GM23338 (cell line): ENCODE measurements around the gene ANKRD23. TPM values are rescaled to one million over a fixed set of nuclear protein-coding genes. Genes with fewer than 3 reads are reported as not detected.

Experiments
- ATAC-seq: fragments of 200-7000 bp; cut with Tn5 transposase; 3 replicates; pipeline ENCODE4 v1.9.1; 2020
- DNase-seq: peaks from one replicate; pipeline ENCODE4 v3.0.0-alpha.2; 2015; ENCODE audit warnings: low spot score
- H2AFZ ChIP-seq: fragments of 200-600 bp; sonication (generic); 2 replicates; pipeline ENCODE4 v1.8.0; 2016; ENCODE audit warnings: antibody characterized with exemption, mild to moderate bottlenecking, moderate library complexity
- H3F3A ChIP-seq: fragments of 200-600 bp; sonication (generic); replicated peaks from 2 replicates; pipeline ENCODE4 v1.8.0; 2017; ENCODE audit warnings: antibody characterized with exemption, mixed run types, low read depth
- H3K27ac ChIP-seq: fragments of 200-600 bp; sonication (generic); 2 replicates; pipeline ENCODE4 v1.6.1; 2016; ENCODE audit warnings: low read depth
- H3K27me3 ChIP-seq: fragments of 200-600 bp; sonication (generic); 2 replicates; pipeline ENCODE4 v1.8.0; 2016; ENCODE audit warnings: mild to moderate bottlenecking, mixed run types, moderate library complexity; ENCODE audit not compliant: insufficient read depth
- H3K36me3 ChIP-seq: fragments of 200-600 bp; sonication (generic); 2 replicates; pipeline ENCODE4 v1.8.0; 2016; ENCODE audit warnings: mild to moderate bottlenecking; ENCODE audit not compliant: insufficient read depth
- H3K4me1 ChIP-seq: fragments of 200-600 bp; sonication (generic); 2 replicates; pipeline ENCODE4 v1.8.0; 2016; ENCODE audit warnings: mild to moderate bottlenecking, moderate library complexity; ENCODE audit not compliant: insufficient read depth
- H3K4me2 ChIP-seq: fragments of 200-600 bp; sonication (generic); 2 replicates; pipeline ENCODE4 v1.7.1; 2017; ENCODE audit warnings: mixed run types
- H3K4me3 ChIP-seq: fragments of 200-600 bp; sonication (generic); 2 replicates; pipeline ENCODE4 v1.6.1; 2016; ENCODE audit warnings: mixed run types
- H3K79me2 ChIP-seq: fragments of 200-600 bp; sonication (generic); replicated peaks from 2 replicates; pipeline ENCODE4 v1.8.0; 2017; ENCODE audit warnings: mild to moderate bottlenecking; ENCODE audit not compliant: insufficient read depth
- H3K9me2 ChIP-seq: fragments of 200-600 bp; sonication (generic); 2 replicates; pipeline ENCODE4 v1.8.0; 2017; ENCODE audit not compliant: insufficient read depth
- H4K20me1 ChIP-seq: fragments of 200-600 bp; sonication (generic); replicated peaks from 2 replicates; pipeline ENCODE4 v1.8.0; 2017; ENCODE audit warnings: mild to moderate bottlenecking; ENCODE audit not compliant: insufficient read depth
- H3K27ac Mint-ChIP-seq: 2 replicates; pipeline ENCODE4 v1.8.0; 2020; ENCODE audit warnings: inconsistent platforms, mild to moderate bottlenecking, moderate library complexity, mixed read lengths
- H3K27me3 Mint-ChIP-seq: 3 replicates; pipeline ENCODE4 v1.8.0; 2022; ENCODE audit warnings: low read depth, mild to moderate bottlenecking, moderate library complexity, mixed read lengths, inconsistent platforms; ENCODE audit not compliant: insufficient read depth, poor library complexity
- H3K36me3 Mint-ChIP-seq: 3 replicates; pipeline ENCODE4 v1.8.0; 2021; ENCODE audit warnings: low read depth, mild to moderate bottlenecking, inconsistent platforms, moderate library complexity, mixed read lengths
- H3K4me1 Mint-ChIP-seq: 3 replicates; pipeline ENCODE4 v1.8.0; 2020; ENCODE audit warnings: mild to moderate bottlenecking, inconsistent platforms, mixed read lengths
- H3K4me3 Mint-ChIP-seq: 3 replicates; pipeline ENCODE4 v1.8.0; 2021; ENCODE audit warnings: moderate library complexity, mild to moderate bottlenecking, inconsistent platforms, mixed read lengths
- H3K9me3 Mint-ChIP-seq: 3 replicates; pipeline ENCODE4 v1.8.0; 2020; ENCODE audit warnings: moderate library complexity, mild to moderate bottlenecking, inconsistent platforms, mixed read lengths
- CREB1 ChIP-seq: fragments of 250-450 bp; sonication (Bioruptor Pico); IDR thresholded peaks from 2 replicates; pipeline ENCODE4 v1.5.0; 2020; ENCODE audit warnings: low read depth, mild to moderate bottlenecking, moderate library complexity
- CTCF ChIP-seq, 2 experiments: fragments of 200-600 bp in 1 of 2; sonication (generic) in 1 of 2; conservative IDR thresholded peaks; 2 replicates each; pipeline versions ENCODE4 v1.5.1 to v1.6.1; 2016 to 2017; ENCODE audit warnings: antibody characterized with exemption in 2 of 2, low read depth in 2 of 2, mild to moderate bottlenecking in 2 of 2, moderate library complexity in 1 of 2
- ETS1 ChIP-seq: IDR thresholded peaks from 2 replicates; pipeline ENCODE4 v1.6.1; 2016; ENCODE audit warnings: antibody characterized with exemption
- EZH2 ChIP-seq: fragments of 200-600 bp; sonication (generic); IDR thresholded peaks from one replicate; pipeline ENCODE4 v1.8.0; 2017; ENCODE audit warnings: antibody characterized with exemption, mild to moderate bottlenecking, low read depth; ENCODE audit not compliant: unreplicated experiment
- EZH2phosphoT487 ChIP-seq: fragments of 200-600 bp; sonication (generic); IDR thresholded peaks from one replicate; pipeline ENCODE4 v1.8.1; 2018; ENCODE audit warnings: antibody characterized with exemption; ENCODE audit not compliant: unreplicated experiment
- JUNB ChIP-seq: IDR thresholded peaks from one replicate; pipeline ENCODE4 v1.6.1; 2016; ENCODE audit warnings: antibody characterized with exemption; ENCODE audit not compliant: unreplicated experiment
- NANOG ChIP-seq: IDR thresholded peaks from 2 replicates; pipeline ENCODE4 v1.6.1; 2016; ENCODE audit warnings: antibody characterized with exemption, borderline replicate concordance
- POLR2AphosphoS5 ChIP-seq: IDR thresholded peaks from 2 replicates; pipeline ENCODE4 v1.6.1; 2016; ENCODE audit warnings: antibody characterized with exemption, low read depth
- REST ChIP-seq: IDR thresholded peaks from one replicate; pipeline ENCODE4 v1.6.1; 2018; ENCODE audit warnings: antibody characterized with exemption; ENCODE audit not compliant: unreplicated experiment
- ZNF331 ChIP-seq: fragments of 250-450 bp; sonication (Bioruptor Pico); IDR thresholded peaks from 2 replicates; pipeline ENCODE4 v1.5.0; 2020; ENCODE audit warnings: low read depth, mild to moderate bottlenecking, moderate library complexity
- polyA plus RNA-seq: library from polyadenylated mRNA; unstranded; fragments of >200 nt; fragmentation: Nextera tagmentation; extraction: Ambion mirVana; gene quantifications from 2 replicates; pipeline ENCODE4 v1.2.1, GENCODE V29; 2016
- total RNA-seq: library from RNA; depleted of rRNA; stranded (reverse); fragments of >200 nt; shearing (Covaris generic); gene quantifications from 2 replicates; pipeline ENCODE4 v1.2.3, GENCODE V29; 2014

Gene ANKRD23
- total and polyA plus RNA-seq, 2 experiments from 2014 or later: 4.0 to 5.0 TPM

GRCh38 chr2:96839293-96839874 lies 4.4 kb downstream of the ANKRD23 start:
- no peak overlapping the region for H3K4me3 ChIP-seq
- DNase-seq: peak; percentile 80
- peaks cover 15% of the 10 kb centered on the region for H3K27me3 Mint-ChIP-seq
- peaks cover 8% of the 10 kb centered on the region; the same call in 1 of the 2 replicates for H3K36me3 ChIP-seq
- no peak overlapping the region for H3K27ac Mint-ChIP-seq
- H2AFZ ChIP-seq: no peak overlapping the region
- no peaks in the 10 kb centered on the region for H3K9me2 ChIP-seq
- no peak for TF ChIP-seq ZNF331 (CRISPR knock-in tag)
- no peak for TF ChIP-seq NANOG
- no peak for TF ChIP-seq CREB1
- no peak for TF ChIP-seq ETS1
- TF ChIP-seq POLR2AphosphoS5: no peak
- TF ChIP-seq REST: no peak
- TF ChIP-seq JUNB: no peak
- no peak for TF ChIP-seq EZH2phosphoT487
- no peak for TF ChIP-seq CTCF (conservative IDR thresholded peaks at IDR 0.05; ENCODE audit: low read depth in 2 of 2)
- TF ChIP-seq EZH2: no peak
- H3K27me3 ChIP-seq: no peaks in the 10 kb centered on the region
- H3K4me1 Mint-ChIP-seq: peaks cover 3% of the 10 kb centered on the region; the same call in 2 of the 3 replicates
- H3F3A ChIP-seq: no peaks in the 10 kb centered on the region
- no peaks in the 10 kb centered on the region for H3K79me2 ChIP-seq
- H3K4me3 Mint-ChIP-seq: no peak overlapping the region
- ATAC-seq: peak; percentile 74
- peaks cover 22% of the 10 kb centered on the region for H3K36me3 Mint-ChIP-seq
- H4K20me1 ChIP-seq: 0 out of 2 replicates have a peak, but pooled peaks cover 3% of the 10 kb centered on the region
- 0 out of 2 replicates have a peak, but pooled peaks cover 6% of the 10 kb centered on the region for H3K4me1 ChIP-seq
- H3K9me3 Mint-ChIP-seq: no peaks in the 10 kb centered on the region; the same call in 2 of the 3 replicates
- peak overlapping the region; percentile 51; the same call in 1 of the 2 replicates for H3K4me2 ChIP-seq
- H3K27ac ChIP-seq: no peak overlapping the region
